Measurements from ENCODE around the gene ASXL3. TPM values are rescaled to one million over a fixed set of nuclear protein-coding genes. Genes with fewer than 3 reads are reported as not detected.

Gene ASXL3
- total and polyA plus RNA-seq, 10 of the 15 experiments (the other 5 are each of a cell fraction or from before 2014, with no cell fraction given): 0.15 TPM; not detected in 9

DNA sequence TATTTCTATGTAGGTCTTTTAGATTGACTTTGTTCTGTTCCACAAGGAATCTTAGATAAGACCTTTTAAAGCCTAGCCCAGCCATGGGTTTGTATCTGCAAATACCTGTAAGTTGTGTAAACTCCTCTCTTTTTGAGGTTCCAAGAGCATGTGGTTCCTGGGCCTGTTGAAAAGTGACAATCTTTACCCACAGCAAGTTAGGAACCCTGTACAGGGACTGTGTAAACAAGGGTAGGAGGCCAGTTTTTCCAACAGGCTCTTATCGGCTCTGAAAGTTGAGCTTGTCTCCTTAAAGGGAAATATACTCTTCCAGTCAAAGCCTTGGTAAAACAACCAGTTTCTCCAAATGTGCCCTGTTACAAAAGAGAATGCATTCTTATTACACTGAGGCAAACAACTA is 15.3 kb upstream of the ASXL3 start (continued):
- TF ChIP-seq MAX (IDR thresholded peaks at IDR 0.05; ENCODE audit: low read depth, low read length) (no peak), SMAD1 (IDR thresholded peaks at IDR 0.05; ENCODE audit: low read depth, partially characterized antibody) (no peak), CREM (IDR thresholded peaks at IDR 0.05; ENCODE audit: low read depth) (no peak)
- TF ChIP-seq, protein P1, sequence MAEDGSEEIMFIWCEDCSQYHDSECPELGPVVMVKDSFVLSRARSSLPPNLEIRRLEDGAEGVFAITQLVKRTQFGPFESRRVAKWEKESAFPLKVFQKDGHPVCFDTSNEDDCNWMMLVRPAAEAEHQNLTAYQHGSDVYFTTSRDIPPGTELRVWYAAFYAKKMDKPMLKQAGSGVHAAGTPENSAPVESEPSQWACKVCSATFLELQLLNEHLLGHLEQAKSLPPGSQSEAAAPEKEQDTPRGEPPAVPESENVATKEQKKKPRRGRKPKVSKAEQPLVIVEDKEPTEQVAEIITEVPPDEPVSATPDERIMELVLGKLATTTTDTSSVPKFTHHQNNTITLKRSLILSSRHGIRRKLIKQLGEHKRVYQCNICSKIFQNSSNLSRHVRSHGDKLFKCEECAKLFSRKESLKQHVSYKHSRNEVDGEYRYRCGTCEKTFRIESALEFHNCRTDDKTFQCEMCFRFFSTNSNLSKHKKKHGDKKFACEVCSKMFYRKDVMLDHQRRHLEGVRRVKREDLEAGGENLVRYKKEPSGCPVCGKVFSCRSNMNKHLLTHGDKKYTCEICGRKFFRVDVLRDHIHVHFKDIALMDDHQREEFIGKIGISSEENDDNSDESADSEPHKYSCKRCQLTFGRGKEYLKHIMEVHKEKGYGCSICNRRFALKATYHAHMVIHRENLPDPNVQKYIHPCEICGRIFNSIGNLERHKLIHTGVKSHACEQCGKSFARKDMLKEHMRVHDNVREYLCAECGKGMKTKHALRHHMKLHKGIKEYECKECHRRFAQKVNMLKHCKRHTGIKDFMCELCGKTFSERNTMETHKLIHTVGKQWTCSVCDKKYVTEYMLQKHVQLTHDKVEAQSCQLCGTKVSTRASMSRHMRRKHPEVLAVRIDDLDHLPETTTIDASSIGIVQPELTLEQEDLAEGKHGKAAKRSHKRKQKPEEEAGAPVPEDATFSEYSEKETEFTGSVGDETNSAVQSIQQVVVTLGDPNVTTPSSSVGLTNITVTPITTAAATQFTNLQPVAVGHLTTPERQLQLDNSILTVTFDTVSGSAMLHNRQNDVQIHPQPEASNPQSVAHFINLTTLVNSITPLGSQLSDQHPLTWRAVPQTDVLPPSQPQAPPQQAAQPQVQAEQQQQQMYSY (CRISPR knock-in tag; IDR thresholded peaks at IDR 0.05): no peak

GRCh38 chr18:33567705-33568104 is 10.3 kb upstream of the ASXL3 start:
- no TSS peak for BruUV-seq (replicated peaks)
- no peak overlapping the region for H3K9ac ChIP-seq (ENCODE audit: control insufficient read depth, insufficient read depth, low read length)
- RAD21 ChIA-PET (ENCODE audit: unreplicated experiment): no interaction called here
- POLR2A ChIA-PET: no interaction called here
- H2AFZ ChIP-seq (ENCODE audit: control insufficient read depth, low read depth, low read length): no peak overlapping the region
- no peak for ATAC-seq
- no peak for DNase-seq (ENCODE audit: low read depth, low spot score)
- no peak overlapping the region for H3K4me3 ChIP-seq
- 3% methylated on average over 1 of the region's 1 CpG for WGBS (ENCODE audit: insufficient coverage, insufficient replicate concordance, low lambda C conversion rate, missing lambda C conversion rate)
- CTCF ChIA-PET: no interaction called here
- no peak overlapping the region for H3K27ac ChIP-seq (ENCODE audit: control insufficient read depth, insufficient read depth)
- SMC1A ChIA-PET (ENCODE audit: uncharacterized antibody, unreplicated experiment): no interaction called here
- no peaks in the 10 kb centered on the region for H3K4me1 ChIP-seq (ENCODE audit: control insufficient read depth, insufficient read depth, low read length)
- no peaks in the 10 kb centered on the region for H3K9me3 ChIP-seq (replicated peaks; ENCODE audit: control insufficient read depth, insufficient read depth, low read length)
- no peaks in the 10 kb centered on the region for H3K79me2 ChIP-seq (ENCODE audit: control insufficient read depth, insufficient read depth, low read length)
- no peaks in the 10 kb centered on the region for H3K27me3 ChIP-seq (replicated peaks in 1 of 2; ENCODE audit: control insufficient read depth in 2 of 2, insufficient read depth in 2 of 2, low read length in 1 of 2)
- no peak for FAIRE-seq
- no peak overlapping the region for H3K4me2 ChIP-seq (ENCODE audit: control insufficient read depth, insufficient read depth)
- intact Hi-C loops (cut with micrococcal nuclease; ENCODE audit: unreplicated experiment) (no loop called here), in situ Hi-C loops (cut with MboI) (no loop called here)
- H4K20me1 ChIP-seq (ENCODE audit: control insufficient read depth, insufficient read depth): no peaks in the 10 kb centered on the region
- no peaks in the 10 kb centered on the region for H3K36me3 ChIP-seq (ENCODE audit: control insufficient read depth in 2 of 2, insufficient read depth in 2 of 2, low read length in 1 of 2)
- no peak for TF ChIP-seq ZBED1 (IDR thresholded peaks at IDR 0.05; ENCODE audit: borderline replicate concordance)
- no peak for TF ChIP-seq SP1 (IDR thresholded peaks at IDR 0.05; ENCODE audit: low read depth, low read length)
- no peak for TF ChIP-seq RB1 (IDR thresholded peaks at IDR 0.05; ENCODE audit: borderline replicate concordance)
- no peak for TF ChIP-seq ZNF687 (IDR thresholded peaks at IDR 0.05)
- TF ChIP-seq POLR2AphosphoS2 (IDR thresholded peaks at IDR 0.05; ENCODE audit: low read depth, low read length): no peak
- TF ChIP-seq EED (IDR thresholded peaks at IDR 0.05; ENCODE audit: low read depth): no peak
- TF ChIP-seq BCL11A (IDR thresholded peaks at IDR 0.05; ENCODE audit: low read depth, low read length): no peak
- TF ChIP-seq ZNF207 (IDR thresholded peaks at IDR 0.05; ENCODE audit: borderline replicate concordance): no peak
- no peak for TF ChIP-seq ATF7 (IDR thresholded peaks at IDR 0.05; ENCODE audit: low read depth)
- TF ChIP-seq SKIL (IDR thresholded peaks at IDR 0.05; ENCODE audit: low read depth, poor library complexity, severe bottlenecking): no peak

All from GM12878 (cell line).